C4-2B (cell line): Measurements from ENCODE around the gene FNDC11.

ENCODE experiments used
- CTCF ChIP-seq: fragments of 450-650 bp; conservative IDR thresholded peaks from 2 replicates; pipeline ENCODE4 v1.5.1; 2017; ENCODE audit warnings: mild to moderate bottlenecking
- ZFX ChIP-seq: fragments of 450-650 bp; IDR thresholded peaks from 2 replicates; pipeline ENCODE4 v1.6.1; 2017

GRCh38 chr20:63555661-63556381, 1.9 kb downstream of the FNDC11 start:
- TF ChIP-seq CTCF: no peak
- no peak for TF ChIP-seq ZFX
